Ascending aorta (tissue), 2 donors: ENCODE measurements around the gene REELD1. TPM values are rescaled to one million over a fixed set of nuclear protein-coding genes. Genes with fewer than 3 reads are reported as not detected.

Experiments
- DNase-seq, 2 donors: peaks; one replicate each; pipeline ENCODE4 v3.0.0-alpha.2; 2019; ENCODE audit warnings: low spot score in 2 of 2
- H3K27ac ChIP-seq, 2 donors: fragments of 200-600 bp; sonication (generic); one replicate each; pipeline ENCODE4 v1.5.1; 2016 to 2017; ENCODE audit warnings: mild to moderate bottlenecking in 1 of 2
- H3K27me3 ChIP-seq: fragments of 200-600 bp; sonication (generic); one replicate; pipeline ENCODE4 v1.5.1; 2017
- H3K36me3 ChIP-seq, 2 donors: fragments of 200-600 bp; sonication (generic); one replicate each; pipeline ENCODE4 v1.5.1; 2016
- H3K4me1 ChIP-seq, 2 donors: fragments of 200-600 bp; sonication (generic); one replicate each; pipeline ENCODE4 v1.5.1; 2016 to 2017; ENCODE audit warnings: mild to moderate bottlenecking in 1 of 2
- H3K4me3 ChIP-seq, 2 donors: fragments of 200-600 bp; sonication (generic); one replicate each; pipeline ENCODE4 v1.5.1; 2016 to 2017; ENCODE audit warnings: mild to moderate bottlenecking in 1 of 2
- H3K9me3 ChIP-seq, 2 donors: fragments of 200-600 bp; sonication (generic); one replicate each; pipeline ENCODE4 v1.5.1; 2016
- intact Hi-C: fragments of 100-400 bp; cut with DNase I; formaldehyde crosslinking; loops from one replicate; pipeline ENCODE4 v1.15.1; 2023
- total RNA-seq: library from RNA; depleted of rRNA; stranded (reverse); fragments of >200 nt; gene quantifications from one replicate; pipeline ENCODE4 v1.1.0, GENCODE V29; 2016
- TF ChIP-seq, protein P1 (sequence below), 3 experiments: fragments of 200-600 bp in 2 of 3; fragments of 450-650 bp in 1 of 3; sonication (generic) in 2 of 3; IDR thresholded peaks; one replicate each; pipeline ENCODE4 v1.5.1; 2016 to 2019; ENCODE audit warnings: antibody characterized with exemption in 3 of 3, mild to moderate bottlenecking in 1 of 3, moderate library complexity in 1 of 3

Gene REELD1
- total RNA-seq, 1 donor from 2014 or later: not detected

DNA sequence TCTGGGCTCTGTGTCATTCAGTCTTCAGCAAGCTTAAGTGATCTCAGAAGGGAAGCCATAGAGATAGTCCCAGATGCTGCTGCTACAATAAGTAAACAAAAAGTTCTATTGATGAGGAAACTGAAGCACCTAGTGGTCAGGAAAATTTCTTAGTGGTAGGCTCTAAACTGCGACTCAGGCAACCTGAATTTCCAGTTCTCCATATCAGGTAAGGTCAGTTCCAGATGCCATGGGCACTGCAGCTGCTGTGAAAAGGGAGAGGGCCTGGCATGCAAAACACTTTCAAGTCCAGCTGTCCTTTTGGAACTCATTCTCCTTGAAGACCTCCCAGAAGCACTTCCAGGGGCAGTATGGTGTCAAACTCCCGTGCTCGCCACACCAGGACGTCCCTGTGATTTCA, 46.2 kb downstream of the REELD1 start:
- intact Hi-C loops: no loop called here
- H3K36me3 ChIP-seq: peaks cover 0 to 3% of the 10 kb centered on the region in 2 donors
- no peaks in the 10 kb centered on the region for H3K9me3 ChIP-seq
- no peaks in the 10 kb centered on the region for H3K4me1 ChIP-seq
- TF ChIP-seq, protein P1, sequence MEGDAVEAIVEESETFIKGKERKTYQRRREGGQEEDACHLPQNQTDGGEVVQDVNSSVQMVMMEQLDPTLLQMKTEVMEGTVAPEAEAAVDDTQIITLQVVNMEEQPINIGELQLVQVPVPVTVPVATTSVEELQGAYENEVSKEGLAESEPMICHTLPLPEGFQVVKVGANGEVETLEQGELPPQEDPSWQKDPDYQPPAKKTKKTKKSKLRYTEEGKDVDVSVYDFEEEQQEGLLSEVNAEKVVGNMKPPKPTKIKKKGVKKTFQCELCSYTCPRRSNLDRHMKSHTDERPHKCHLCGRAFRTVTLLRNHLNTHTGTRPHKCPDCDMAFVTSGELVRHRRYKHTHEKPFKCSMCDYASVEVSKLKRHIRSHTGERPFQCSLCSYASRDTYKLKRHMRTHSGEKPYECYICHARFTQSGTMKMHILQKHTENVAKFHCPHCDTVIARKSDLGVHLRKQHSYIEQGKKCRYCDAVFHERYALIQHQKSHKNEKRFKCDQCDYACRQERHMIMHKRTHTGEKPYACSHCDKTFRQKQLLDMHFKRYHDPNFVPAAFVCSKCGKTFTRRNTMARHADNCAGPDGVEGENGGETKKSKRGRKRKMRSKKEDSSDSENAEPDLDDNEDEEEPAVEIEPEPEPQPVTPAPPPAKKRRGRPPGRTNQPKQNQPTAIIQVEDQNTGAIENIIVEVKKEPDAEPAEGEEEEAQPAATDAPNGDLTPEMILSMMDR (IDR thresholded peaks at IDR 0.05): no peak
- no peaks in the 10 kb centered on the region for H3K27me3 ChIP-seq
- H3K27ac ChIP-seq: no peak overlapping the region
- H3K4me3 ChIP-seq: no peak overlapping the region
- DNase-seq: no peak

DNA sequence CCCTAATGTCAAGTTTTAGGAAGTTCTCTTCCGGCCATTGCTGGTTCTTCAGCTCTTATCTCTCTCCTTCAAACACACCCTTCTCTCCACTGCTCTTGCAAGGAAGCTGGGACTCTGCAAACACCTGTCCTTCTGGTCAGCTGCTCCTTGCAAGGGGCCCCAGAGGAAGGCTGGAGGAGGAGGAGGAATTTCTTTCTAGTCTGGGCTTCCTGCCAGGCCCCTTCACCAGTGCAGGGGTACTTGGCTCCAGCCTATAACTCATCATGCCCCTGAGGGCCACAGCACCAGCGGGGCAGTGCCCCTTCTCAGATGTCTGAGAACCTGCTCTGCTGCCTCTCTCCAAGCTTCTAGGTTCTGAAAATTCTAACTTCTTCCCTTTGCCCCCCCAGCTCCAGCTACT, 46.7 kb downstream of the REELD1 start:
- Histone ChIP-seq H3K4me1 (no peaks in the 10 kb centered on the region), H3K27me3 (no peaks in the 10 kb centered on the region), H3K4me3 (no peak overlapping the region), H3K36me3 (peaks cover 0 to 3% of the 10 kb centered on the region in 2 donors), H3K9me3 (no peaks in the 10 kb centered on the region), H3K27ac (no peak overlapping the region)
- TF ChIP-seq, protein P1 (IDR thresholded peaks at IDR 0.05): no peak
- no peak for DNase-seq
- intact Hi-C loops: no loop called here

DNA sequence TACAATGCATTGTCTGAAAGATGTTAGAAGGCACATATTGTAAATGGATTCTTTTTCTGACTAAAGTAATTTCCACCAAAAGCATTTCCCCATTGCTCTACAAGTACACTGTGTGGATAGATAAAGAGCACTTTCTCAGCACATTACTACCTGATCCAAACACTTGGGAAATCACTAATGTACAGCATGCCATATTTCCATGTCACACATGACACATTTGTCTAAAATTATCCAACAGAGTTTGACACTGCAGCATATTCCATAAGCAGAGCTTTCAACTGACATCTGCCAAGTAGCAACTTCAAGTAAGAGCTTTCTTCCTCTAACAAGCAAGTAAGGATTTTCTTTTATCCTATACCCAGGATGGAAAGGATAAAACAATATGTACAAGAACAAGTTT, 49.5 kb downstream of the REELD1 start:
- H3K27ac ChIP-seq: no peak overlapping the region
- H3K27me3 ChIP-seq: no peaks in the 10 kb centered on the region
- intact Hi-C loops: no loop called here
- no peaks in the 10 kb centered on the region for H3K9me3 ChIP-seq
- no peaks in the 10 kb centered on the region for H3K36me3 ChIP-seq
- TF ChIP-seq, protein P1 (IDR thresholded peaks at IDR 0.05): no peak
- no peak overlapping the region for H3K4me3 ChIP-seq
- no peak for DNase-seq
- H3K4me1 ChIP-seq: no peaks in the 10 kb centered on the region

DNA sequence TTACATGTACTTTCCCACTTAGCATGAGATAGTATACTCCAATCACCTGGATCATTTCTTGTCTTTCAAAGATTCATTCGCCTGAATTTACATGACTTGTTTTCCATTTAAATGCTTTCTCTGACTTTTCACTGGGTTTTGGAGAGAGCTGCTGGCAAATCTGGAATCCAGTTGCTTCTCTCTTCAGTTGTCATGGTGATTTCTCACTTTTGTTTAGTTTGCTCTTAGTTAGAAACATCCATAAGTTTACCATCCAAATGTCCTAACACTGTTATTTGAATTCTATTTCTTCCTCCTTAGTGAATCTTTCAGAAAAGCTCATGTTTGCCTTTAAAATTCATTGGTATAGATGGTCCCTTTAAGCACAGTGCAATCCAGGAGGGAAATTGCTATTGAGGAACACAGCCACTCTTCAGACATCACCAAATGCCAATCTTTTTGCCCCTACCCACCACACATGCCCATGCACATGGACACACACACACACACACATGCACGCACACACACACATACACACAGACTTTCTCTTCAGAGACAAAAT, 51.7 kb downstream of the REELD1 start:
- no peak for DNase-seq
- no peaks in the 10 kb centered on the region for H3K4me1 ChIP-seq
- intact Hi-C loops: no loop called here
- no peaks in the 10 kb centered on the region for H3K36me3 ChIP-seq
- H3K27me3 ChIP-seq: no peaks in the 10 kb centered on the region
- H3K4me3 ChIP-seq: no peak overlapping the region
- H3K9me3 ChIP-seq: no peaks in the 10 kb centered on the region
- H3K27ac ChIP-seq: no peak overlapping the region
- TF ChIP-seq, protein P1 (IDR thresholded peaks at IDR 0.05): no peak

GRCh38 chr4:146267826-146268225, 53.5 kb downstream of the REELD1 start:
- TF ChIP-seq, protein P1 (IDR thresholded peaks at IDR 0.05): no peak
- Histone ChIP-seq H3K9me3 (no peaks in the 10 kb centered on the region), H3K4me1 (no peaks in the 10 kb centered on the region), H3K27ac (no peak overlapping the region), H3K36me3 (no peaks in the 10 kb centered on the region), H3K27me3 (no peaks in the 10 kb centered on the region), H3K4me3 (no peak overlapping the region)
- intact Hi-C loops: no loop called here
- DNase-seq: no peak

DNA sequence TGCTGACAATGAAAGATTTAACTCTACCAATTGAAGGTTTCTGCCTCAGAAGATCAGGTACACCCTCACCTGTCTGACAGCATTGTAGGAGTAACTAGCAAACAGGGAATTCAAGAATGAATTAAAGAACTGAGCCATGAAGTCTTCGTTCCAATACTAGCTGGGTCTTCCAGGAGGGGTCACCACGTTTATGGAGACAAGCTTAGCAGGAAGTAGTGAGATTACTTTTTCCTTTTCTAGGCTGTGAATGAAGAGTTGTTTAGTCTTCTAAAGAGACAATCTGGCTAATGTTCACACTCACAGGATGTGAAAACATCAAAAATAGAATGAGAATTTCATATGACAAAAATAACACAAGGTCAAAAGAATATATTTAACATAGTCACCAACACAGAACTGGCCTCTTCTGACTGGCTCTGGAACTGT, 54.9 kb downstream of the REELD1 start:
- Histone ChIP-seq H3K9me3 (no peaks in the 10 kb centered on the region), H3K27ac (no peak overlapping the region), H3K36me3 (no peaks in the 10 kb centered on the region), H3K4me1 (no peaks in the 10 kb centered on the region), H3K4me3 (no peak overlapping the region), H3K27me3 (no peaks in the 10 kb centered on the region)
- DNase-seq: no peak
- intact Hi-C loops: no loop called here
- TF ChIP-seq, protein P1 (IDR thresholded peaks at IDR 0.05): no peak
